ENCODE measurements around the gene PQBP1.
"Not testable (repeated sequence)": the region's sequence is repeated elsewhere in the genome, so short reads cannot be mapped to it uniquely, and the experiment has no call there.

PQBP1 gene

GRCh38 chrX:48897625-48898306 is at the start of gene PQBP1, which contains the start of gene TIMM17B:
PQBP1 (plus strand) TSS chrX:48897930; CDS start chrX:48898510, 580 bp downstream.
TIMM17B (minus strand) TSS chrX:48897768; CDS start chrX:48897749, 19 bp downstream.
- DNase-seq = peak; percentile 95

GRCh38 chrX:48848847-48849246 is 48.9 kb upstream of the PQBP1 start:
- no peak for DNase-seq

- DNase-seq = no peak
Observed at GRCh38 chrX:48852857-48853256, 44.9 kb upstream of the PQBP1 start.

GRCh38 chrX:48853494-48853893 is 44.2 kb upstream of the PQBP1 start:
- DNase-seq = not testable (repeated sequence)

GRCh38 chrX:48854121-48854804 is 43.5 kb upstream of the PQBP1 start:
- DNase-seq = not testable (repeated sequence)

- DNase-seq = no peak
Observed at GRCh38 chrX:48854898-48855297, 42.8 kb upstream of the PQBP1 start.

GRCh38 chrX:48864210-48864609 is 33.5 kb upstream of the PQBP1 start:
- DNase-seq = no peak

- DNase-seq = not testable (repeated sequence)
Observed at GRCh38 chrX:48872017-48872416, 25.7 kb upstream of the PQBP1 start.

- DNase-seq = not testable (repeated sequence)
Observed at GRCh38 chrX:48876944-48877343, 20.8 kb upstream of the PQBP1 start.

GRCh38 chrX:48883729-48884128 is 14.0 kb upstream of the PQBP1 start:
- no peak for DNase-seq

GRCh38 chrX:48886586-48886985 is 11.1 kb upstream of the PQBP1 start:
- DNase-seq = not testable (repeated sequence)

- DNase-seq = no peak
Observed at GRCh38 chrX:48890296-48890925, 7.3 kb upstream of the PQBP1 start.

GRCh38 chrX:48890934-48891401 is 6.8 kb upstream of the PQBP1 start:
- DNase-seq = peak; percentile 35

GRCh38 chrX:48891402-48892288 is 6.1 kb upstream of the PQBP1 start:
- peak; percentile 88 for DNase-seq

GRCh38 chrX:48892896-48893295 is 4.8 kb upstream of the PQBP1 start:
- DNase-seq = no peak

GRCh38 chrX:48893556-48894348 is 4.0 kb upstream of the PQBP1 start:
- no peak for DNase-seq

GRCh38 chrX:48894891-48895290 is 2.8 kb upstream of the PQBP1 start:
- no peak for DNase-seq

- DNase-seq = no peak
Observed at GRCh38 chrX:48896611-48897011, 1.1 kb upstream of the PQBP1 start.

- DNase-seq = peak; percentile 82
Observed at GRCh38 chrX:48897157-48897624, 539 bp upstream of the PQBP1 start.

GRCh38 chrX:48899078-48899410 is 1.3 kb downstream of the PQBP1 start:
- DNase-seq = no peak

GRCh38 chrX:48901069-48901468 is 3.3 kb downstream of the PQBP1 start:
- no peak for DNase-seq

GRCh38 chrX:48902135-48902534 is 4.4 kb downstream of the PQBP1 start:
- DNase-seq = no peak
